Activated CD8-positive, alpha-beta memory T cell treated with anti-CD3 and anti-CD28 coated beads, Interleukin-2, amount 50 U/mL, for 1 hour (primary cell): ENCODE measurements around the gene PODNL1.

ENCODE experiments used
- DNase-seq: peaks from one replicate; pipeline ENCODE4 v3.0.0-alpha.2; 2020; ENCODE audit errors: extremely low read depth

Gene PODNL1

GRCh38 chr19:13892870-13893269, 45.3 kb downstream of the PODNL1 start:
- DNase-seq = no peak

DNA sequence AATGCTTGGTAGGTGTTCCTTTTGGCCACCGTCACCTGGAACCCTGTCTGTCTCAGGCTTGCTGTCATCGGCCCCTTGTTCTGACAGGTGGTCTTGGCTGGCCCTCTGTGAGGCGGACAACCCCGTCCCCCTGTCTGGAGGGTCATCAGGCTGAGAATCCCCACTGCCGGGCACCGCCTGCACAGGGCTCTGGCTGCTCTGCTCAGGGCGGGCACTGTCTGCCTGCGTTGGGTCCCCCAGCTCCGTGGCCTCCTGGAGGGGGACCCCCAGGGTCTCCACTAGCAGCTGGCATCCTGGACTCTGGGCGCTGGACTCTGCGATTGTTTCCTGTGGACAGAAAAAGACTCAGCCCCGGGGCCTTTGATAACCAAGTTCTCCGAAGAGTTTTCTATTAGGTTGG, 48.1 kb downstream of the PODNL1 start:
- DNase-seq = no peak

- no peak for DNase-seq
Observed at GRCh38 chr19:13888281-13888680, 49.9 kb downstream of the PODNL1 start.

DNA sequence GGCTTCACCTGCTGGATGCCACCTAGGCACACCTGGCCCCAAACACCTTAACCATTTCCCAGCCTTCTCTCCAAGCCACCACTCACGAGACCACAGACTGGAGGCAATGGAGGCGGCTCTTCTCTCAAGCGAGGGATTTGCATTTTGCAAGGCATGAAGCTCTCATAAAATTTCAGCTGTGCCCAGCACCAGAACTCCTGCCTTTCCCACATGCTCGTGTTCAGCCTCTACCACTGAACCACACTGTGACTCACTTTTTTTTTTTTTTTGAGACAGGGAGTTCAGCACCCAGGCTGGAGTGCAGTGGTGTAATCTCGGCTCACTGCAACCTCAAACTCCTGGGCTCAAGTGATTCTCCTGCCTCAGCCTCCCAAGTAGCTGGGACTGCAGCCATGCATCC, 50.7 kb downstream of the PODNL1 start:
- no peak for DNase-seq

DNA sequence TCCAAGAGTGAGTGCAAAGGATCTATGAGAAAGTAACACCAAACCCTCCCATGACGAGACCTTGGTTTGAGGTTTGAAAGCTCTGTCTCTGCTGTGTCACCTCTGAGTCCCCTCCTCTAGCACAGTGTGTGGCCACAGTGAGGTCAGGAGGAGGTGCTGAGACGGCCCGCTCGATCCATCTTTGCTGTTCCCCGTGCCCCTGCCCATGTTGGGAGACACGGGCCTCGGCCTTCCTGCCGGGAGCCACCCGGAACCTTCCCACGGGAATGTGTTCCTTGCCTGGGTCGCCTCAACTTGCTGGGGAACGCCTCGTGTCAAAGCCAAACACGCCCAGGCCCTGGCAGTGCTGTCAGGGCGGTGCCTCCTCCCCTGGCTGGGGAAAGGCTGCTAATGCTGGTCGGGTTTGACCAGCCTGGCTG, 51.2 kb downstream of the PODNL1 start:
- no peak for DNase-seq

GRCh38 chr19:13885826-13886365, 52.3 kb downstream of the PODNL1 start:
- no peak for DNase-seq

GRCh38 chr19:13884726-13885591, 53.3 kb downstream of the PODNL1 start:
- no peak for DNase-seq

DNA sequence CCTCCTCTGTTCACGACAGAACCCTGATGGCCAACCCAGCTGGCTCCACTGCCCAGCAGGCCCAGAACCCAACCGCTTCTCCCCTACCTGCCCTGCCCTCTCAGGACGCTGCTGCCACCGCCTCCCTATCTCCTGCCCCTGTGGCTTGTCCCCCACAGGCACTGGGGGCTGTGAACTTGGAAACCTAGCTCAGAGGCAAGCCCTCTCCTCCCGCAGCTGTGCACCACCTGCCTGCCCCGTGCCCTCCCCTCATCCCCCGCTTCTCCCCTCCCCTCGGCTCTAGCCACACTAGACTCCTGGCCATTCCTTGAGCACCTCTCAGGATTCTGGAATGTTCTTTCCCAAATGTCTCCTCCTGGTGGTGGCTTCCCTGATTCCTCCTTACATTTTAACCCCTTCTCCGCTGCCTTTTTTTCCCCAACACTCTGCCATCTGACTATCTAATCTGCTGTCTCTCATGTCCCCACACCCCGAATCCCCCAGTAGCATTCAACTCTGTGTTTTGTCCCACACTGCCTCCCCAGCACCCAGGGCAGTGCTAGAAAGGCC, 54.6 kb downstream of the PODNL1 start:
- no peak for DNase-seq

DNA sequence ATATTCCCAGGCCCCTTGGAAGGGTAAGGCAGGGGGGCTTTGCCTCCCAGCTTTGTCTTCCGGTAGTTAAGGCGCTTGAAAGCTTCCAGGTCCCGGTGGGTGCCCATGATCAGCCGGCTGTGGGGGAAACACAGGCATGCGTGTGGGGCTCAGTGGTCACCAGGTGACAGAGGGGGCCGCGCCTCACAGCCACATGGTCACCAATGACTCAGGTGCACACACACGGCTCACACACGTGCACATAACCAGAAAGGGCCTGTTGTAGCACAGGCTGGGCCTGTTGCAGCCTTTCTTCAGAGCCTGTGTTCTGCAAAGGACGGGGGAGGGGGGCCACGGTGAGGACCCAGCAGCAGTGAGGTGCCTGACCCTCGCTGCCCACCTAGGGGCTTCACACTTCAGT, 55.4 kb downstream of the PODNL1 start:
- no peak for DNase-seq

GRCh38 chr19:13882419-13882795, 55.8 kb downstream of the PODNL1 start:
- no peak for DNase-seq

DNA sequence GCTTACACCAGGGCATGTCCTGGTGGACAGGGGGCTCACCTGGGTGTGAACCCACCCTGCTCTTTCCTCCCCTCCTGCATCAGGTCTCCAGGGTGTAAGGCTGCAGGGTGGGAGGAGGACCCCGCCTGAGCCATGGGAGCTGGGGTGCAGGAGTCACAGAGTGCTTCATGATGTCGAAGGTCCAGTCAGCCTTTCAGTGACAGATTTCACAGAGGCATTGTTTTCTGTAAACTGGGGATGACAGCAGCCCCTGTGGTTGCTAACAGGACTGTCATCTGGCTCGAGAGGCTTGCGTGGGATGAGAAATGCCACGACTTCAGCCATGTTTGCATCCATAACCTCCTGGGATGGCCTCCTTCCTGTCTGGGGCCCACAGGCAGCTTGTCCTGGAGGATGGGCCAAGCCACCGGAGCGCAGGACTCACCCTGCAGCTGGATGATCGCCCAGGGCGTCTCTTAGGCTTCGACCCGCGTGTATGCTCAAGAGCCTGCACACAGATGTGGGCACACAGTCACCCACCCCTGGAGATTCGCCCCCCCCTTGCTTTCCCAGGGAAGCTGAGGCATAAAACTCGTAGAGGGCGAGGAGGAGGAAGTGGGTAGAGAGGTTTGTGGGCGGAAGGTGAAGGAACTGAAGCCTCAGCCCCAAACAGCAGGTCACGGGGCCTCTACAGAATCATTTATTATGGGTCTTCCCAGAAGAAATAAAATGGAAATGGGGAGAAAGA, 56.4 kb downstream of the PODNL1 start:
- DNase-seq = no peak

- DNase-seq = no peak
Observed at GRCh38 chr19:13881251-13881691, 56.9 kb downstream of the PODNL1 start.
